H1 (cell line): ENCODE data around the gene NUB1. TPM values are rescaled to one million over a fixed set of nuclear protein-coding genes. Genes with fewer than 3 reads are reported as not detected.

Experiments
- CTCF ChIA-PET: fragments of 300-600 bp; sonication (Branson Sonifier 250); formaldehyde crosslinking; loops from one replicate; lab custom pipeline; 2021; ENCODE audit not compliant: partially characterized antibody; lab: Charles Lee
- POLR2A ChIA-PET: fragments of 300-600 bp; sonication (Branson Sonifier 250); formaldehyde crosslinking; loops from one replicate; lab custom pipeline; 2021; ENCODE audit warnings: inconsistent platforms; ENCODE audit not compliant: partially characterized antibody; lab: Charles Lee
- DNase-seq, 2 experiments: peaks; one replicate each; pipeline versions ENCODE4 v3.0.0 to v3.0.0-alpha.2; 2010 to 2022; ENCODE audit warnings: low spot score in 2 of 2, low read depth in 1 of 2, mixed read lengths in 1 of 2
- FAIRE-seq: peaks from 2 replicates; lab custom pipeline; 2011; peaks lifted over from hg19 to GRCh38; lab: Jason Lieb, UNC
- H2AFZ ChIP-seq: 2 replicates; pipeline ENCODE4 v1.8.1; 2012; ENCODE audit warnings: low read length, inconsistent platforms
- H2AK5ac ChIP-seq: 2 replicates; pipeline ENCODE4 v1.6.1; 2013; ENCODE audit warnings: low read depth, low read length
- H2BK120ac ChIP-seq: replicated peaks from 2 replicates; pipeline ENCODE3; 2013; ENCODE audit warnings: low read depth, low read length, inconsistent platforms
- H2BK12ac ChIP-seq: 2 replicates; pipeline ENCODE4 v1.6.1; 2013; ENCODE audit warnings: low read depth, low read length
- H2BK15ac ChIP-seq: 2 replicates; pipeline ENCODE4 v1.6.1; 2013; ENCODE audit warnings: low read length
- H2BK20ac ChIP-seq: 2 replicates; pipeline ENCODE4 v1.6.1; 2013; ENCODE audit warnings: low read length
- H2BK5ac ChIP-seq: 2 replicates; pipeline ENCODE4 v1.6.1; 2013; ENCODE audit warnings: low read depth, low read length
- H3K14ac ChIP-seq: 2 replicates; pipeline ENCODE4 v1.6.1; 2013; ENCODE audit warnings: inconsistent platforms; ENCODE audit not compliant: insufficient read length
- H3K18ac ChIP-seq: 2 replicates; pipeline ENCODE4 v1.6.1; 2013; ENCODE audit warnings: low read length; ENCODE audit errors: extremely low read depth
- H3K23ac ChIP-seq: 2 replicates; pipeline ENCODE4 v1.6.1; 2013; ENCODE audit warnings: inconsistent platforms; ENCODE audit not compliant: insufficient read length
- H3K23me2 ChIP-seq: 2 replicates; pipeline ENCODE4 v1.6.1; 2013; ENCODE audit warnings: low read depth, low read length
- H3K27ac ChIP-seq: 2 replicates; pipeline ENCODE4 v1.6.1; 2011; ENCODE audit warnings: low read depth, low read length, inconsistent platforms
- H3K27me3 ChIP-seq, 4 experiments: replicated peaks in 1 of 4; 1 replicate in 1 of 4; 2 replicates in 3 of 4; pipeline versions ENCODE4 v1.6.1 to v1.8.1; 2011 to 2013; ENCODE audit warnings: low read length in 3 of 4, mild to moderate bottlenecking in 3 of 4, inconsistent platforms in 2 of 4, mixed read lengths in 2 of 4, moderate library complexity in 1 of 4; ENCODE audit not compliant: control insufficient read depth in 3 of 4, insufficient read depth in 3 of 4; ENCODE audit errors: extremely low read depth in 1 of 4
- H3K36me3 ChIP-seq, 4 experiments: 2 replicates each; pipeline versions ENCODE4 v1.6.1 to v1.8.1; 2011 to 2013; ENCODE audit warnings: mild to moderate bottlenecking in 4 of 4, low read length in 3 of 4, moderate library complexity in 2 of 4, control low read depth in 1 of 4, inconsistent platforms in 1 of 4; ENCODE audit not compliant: insufficient read depth in 4 of 4, control insufficient read depth in 2 of 4
- H3K4ac ChIP-seq: replicated peaks from 2 replicates; pipeline ENCODE3; 2013; ENCODE audit warnings: low read length, low read depth, mixed read lengths, inconsistent platforms; ENCODE audit not compliant: insufficient read length
- H3K4me1 ChIP-seq, 4 experiments: replicated peaks in 1 of 4; 1 replicate in 1 of 4; 2 replicates in 3 of 4; pipeline versions ENCODE4 v1.6.1 to v1.8.1; 2011 to 2013; ENCODE audit warnings: low read length in 3 of 4, inconsistent platforms in 2 of 4, mixed read lengths in 1 of 4; ENCODE audit not compliant: insufficient read depth in 4 of 4, control insufficient read depth in 3 of 4
- H3K4me2 ChIP-seq, 2 experiments: 2 replicates each; pipeline versions ENCODE4 v1.6.1 to v1.8.1; 2011 to 2013; ENCODE audit warnings: low read depth in 2 of 2, low read length in 2 of 2, control low read depth in 1 of 2, inconsistent platforms in 1 of 2, mild to moderate bottlenecking in 1 of 2; ENCODE audit not compliant: insufficient read depth in 1 of 2
- H3K4me3 ChIP-seq, 4 experiments: fragments of 200-600, 300-600 bp in 1 of 4; sonication (generic), shearing (Covaris generic), sonication (Bioruptor Twin) in 1 of 4; 2 replicates each; pipeline versions ENCODE4 v1.5.1 to v1.8.1; 2011 to 2016; ENCODE audit warnings: low read length in 4 of 4, low read depth in 3 of 4, control low read depth in 2 of 4, inconsistent platforms in 2 of 4, mild to moderate bottlenecking in 2 of 4, mixed read lengths in 1 of 4, moderate library complexity in 1 of 4; ENCODE audit not compliant: insufficient read depth in 2 of 4; ENCODE audit errors: extremely low read depth in 1 of 4
- H3K56ac ChIP-seq: replicated peaks from 2 replicates; pipeline ENCODE3; 2013; ENCODE audit warnings: low read depth, mild to moderate bottlenecking, mixed read lengths, low read length, inconsistent platforms; ENCODE audit not compliant: insufficient read length
- H3K79me1 ChIP-seq: 2 replicates; pipeline ENCODE4 v1.6.1; 2013; ENCODE audit warnings: low read depth, low read length, control low read depth
- H3K79me2 ChIP-seq, 2 experiments: 2 replicates each; pipeline versions ENCODE4 v1.6.1 to v1.8.1; 2012 to 2013; ENCODE audit warnings: low read length in 2 of 2, mild to moderate bottlenecking in 2 of 2, inconsistent platforms in 1 of 2; ENCODE audit not compliant: insufficient read depth in 2 of 2, control insufficient read depth in 1 of 2
- H3K9ac ChIP-seq, 4 experiments: replicated peaks in 1 of 4; 1 replicate in 1 of 4; 2 replicates in 3 of 4; pipeline versions ENCODE4 v1.6.1 to v1.8.1; 2011 to 2013; ENCODE audit warnings: low read depth in 3 of 4, low read length in 3 of 4, control low read depth in 2 of 4, mild to moderate bottlenecking in 2 of 4, moderate library complexity in 2 of 4, inconsistent platforms in 1 of 4; ENCODE audit errors: extremely low read depth in 1 of 4
- H3K9me3 ChIP-seq, 2 experiments: 2 replicates each; pipeline versions ENCODE4 v1.6.1 to v1.8.1; 2012 to 2013; ENCODE audit warnings: mild to moderate bottlenecking in 2 of 2, moderate library complexity in 2 of 2, control low read depth in 1 of 2, inconsistent platforms in 1 of 2, low read depth in 1 of 2, low read length in 1 of 2, mixed read lengths in 1 of 2; ENCODE audit not compliant: insufficient read depth in 2 of 2
- H4K20me1 ChIP-seq, 2 experiments: replicated peaks in 1 of 2; 2 replicates each; pipeline versions ENCODE3 to v1.8.1; 2011 to 2013; ENCODE audit warnings: inconsistent platforms in 2 of 2, low read length in 2 of 2, mild to moderate bottlenecking in 1 of 2; ENCODE audit not compliant: insufficient read depth in 2 of 2, control insufficient read depth in 1 of 2
- H4K5ac ChIP-seq: 2 replicates; pipeline ENCODE4 v1.6.1; 2013; ENCODE audit warnings: low read length, low read depth, mixed read lengths, inconsistent platforms; ENCODE audit not compliant: insufficient read length
- H4K8ac ChIP-seq: 2 replicates; pipeline ENCODE4 v1.8.0; 2013; ENCODE audit warnings: mild to moderate bottlenecking, moderate library complexity, low read length, inconsistent platforms; ENCODE audit not compliant: insufficient read depth; ENCODE audit errors: extremely low read depth
- H4K91ac ChIP-seq: replicated peaks from 2 replicates; pipeline ENCODE3; 2013; ENCODE audit warnings: low read length, mixed read lengths, inconsistent platforms; ENCODE audit not compliant: insufficient read length
- FOSL1 ChIP-seq: IDR thresholded peaks from 2 replicates; pipeline ENCODE4 v1.6.1; 2011; ENCODE audit warnings: mild to moderate bottlenecking, low read depth, low read length, moderate library complexity; ENCODE audit not compliant: insufficient read depth
- GABPA ChIP-seq: IDR thresholded peaks from 2 replicates; pipeline ENCODE4 v1.6.1; 2011; ENCODE audit warnings: mild to moderate bottlenecking, low read length, moderate library complexity, borderline replicate concordance; ENCODE audit not compliant: insufficient read depth
- POU5F1 ChIP-seq: IDR thresholded peaks from 2 replicates; pipeline ENCODE4 v1.6.1; 2011; ENCODE audit warnings: low read depth, mild to moderate bottlenecking, low read length, moderate library complexity
- RBBP5 ChIP-seq: IDR thresholded peaks from 2 replicates; pipeline ENCODE4 v1.7.1; 2012; ENCODE audit warnings: low read depth, mild to moderate bottlenecking, inconsistent platforms, low read length, moderate library complexity, borderline replicate concordance
- SAP30 ChIP-seq: fragments of 300-600 bp; sonication (generic); IDR thresholded peaks from 2 replicates; pipeline ENCODE4 v1.7.1; 2012; ENCODE audit warnings: low read length, moderate library complexity, mild to moderate bottlenecking, inconsistent platforms; ENCODE audit not compliant: insufficient read depth, insufficient replicate concordance
- SIN3A ChIP-seq, 2 experiments: IDR thresholded peaks in 1 of 2; conservative IDR thresholded peaks in 1 of 2; 2 replicates each; pipeline ENCODE4 v1.6.1; 2011 to 2012; ENCODE audit warnings: low read length in 2 of 2, improper control_type of control experiment in 1 of 2, low read depth in 1 of 2, mild to moderate bottlenecking in 1 of 2
- TAF1 ChIP-seq: IDR thresholded peaks from 2 replicates; pipeline ENCODE4 v1.6.1; 2011; ENCODE audit warnings: mild to moderate bottlenecking, low read depth, low read length
- WGBS, 2 experiments: shearing (Covaris generic) in 1 of 2; methylation state at CpG; one replicate each; pipeline versions ENCODE4 v1.1.6 to v1.1.7; 2013 to 2015; ENCODE audit warnings: low lambda C conversion rate in 2 of 2, mixed read lengths in 2 of 2, inconsistent platforms in 1 of 2, low coverage in 1 of 2, missing lambda C conversion rate in 1 of 2; ENCODE audit not compliant: insufficient replicate concordance in 2 of 2, insufficient coverage in 1 of 2, insufficient read length in 1 of 2; ENCODE audit errors: extremely low coverage in 1 of 2, missing lambda C conversion rate in 1 of 2; 5-methylcytosine and 5-hydroxymethylcytosine counted together
- polyA plus RNA-seq, 7 experiments: library from polyadenylated mRNA; depleted of rRNA in 3 of 7; stranded (reverse) in 5 of 7; unstranded in 2 of 7; fragments of >200 nt in 5 of 7; fragments of 200-250 nt in 2 of 7; gene quantifications; 1 replicate in 5 of 7; 2 replicates in 1 of 7; 4 replicates in 1 of 7; pipeline versions ENCODE4 v1.2.1 to v1.2.3, GENCODE V29; 2011 to 2013; ENCODE audit warnings: missing spikeins in 2 of 7, mixed read lengths in 2 of 7
- total RNA-seq: library from RNA; stranded (reverse); fragmentation: NEBNext Ultra II Directional; extraction: Animal tissue kit (Norgen Biotek cat#: 25700); gene quantifications from 2 replicates; pipeline ENCODE4 v1.2.1, GENCODE V29; 2021

NUB1 gene
- total and polyA plus RNA-seq, 2 of the 8 experiments (the other 6 are each of a cell fraction or from before 2014, with no cell fraction given): 22.1 to 43.5 TPM

DNA sequence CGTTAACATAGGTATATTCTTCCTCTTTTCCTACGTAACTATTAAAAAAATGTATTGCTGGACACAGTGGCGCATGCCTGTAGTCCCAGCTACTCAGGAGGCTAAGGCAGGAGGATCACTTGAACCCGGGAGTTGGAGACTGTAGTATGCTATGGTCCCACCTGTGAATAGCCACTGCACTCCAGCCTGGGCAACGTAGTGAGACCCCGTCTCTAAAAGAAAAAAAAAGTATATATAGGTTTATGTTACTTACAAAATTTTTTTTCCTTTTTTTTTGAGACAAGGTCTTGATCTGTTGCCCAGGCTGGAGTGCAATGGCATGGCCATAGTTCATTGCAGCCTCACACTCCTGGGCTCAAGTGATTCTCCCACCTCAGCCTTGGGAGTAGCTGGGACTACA, 5.6 kb downstream of the NUB1 start:
- Histone ChIP-seq H3K9ac (no peak overlapping the region), H4K5ac (no peak overlapping the region), H3K23ac (no peak overlapping the region), H3K4me3 (no peak overlapping the region), H3K23me2 (no peaks in the 10 kb centered on the region), H3K79me1 (no peaks in the 10 kb centered on the region), H3K27me3 (no peaks in the 10 kb centered on the region), H3K27ac (no peak overlapping the region), H3K14ac (no peak overlapping the region), H3K4me1 (no peaks in the 10 kb centered on the region), H2BK5ac (no peak overlapping the region), H4K8ac (no peak overlapping the region), H3K4me2 (no peak overlapping the region), H2BK12ac (no peak overlapping the region), H4K20me1 (peaks cover 3 to 4% of the 10 kb centered on the region in 2 experiments), H2AK5ac (no peak overlapping the region), H2BK15ac (no peak overlapping the region), H3K9me3 (no peaks in the 10 kb centered on the region), H3K36me3 (peaks cover 0 to 31% (median 21%) of the 10 kb centered on the region in 4 experiments; a peak in 7 of 8 replicates), H2AFZ (no peak overlapping the region), H3K56ac (no peak overlapping the region), H3K18ac (no peak overlapping the region), H2BK20ac (no peak overlapping the region), H4K91ac (no peak overlapping the region), H2BK120ac (no peak overlapping the region), H3K4ac (no peak overlapping the region), H3K79me2 (peaks cover 0 to 12% of the 10 kb centered on the region in 2 experiments; a peak in 2 of 4 replicates)
- WGBS, 2 experiments: 95% methylated on average over 6 of the region's 6 CpGs; no CpG with 5 or more reads in 1 of the 2 experiments
- DNase-seq (no peak), FAIRE-seq (no peak)
- ChIA-PET POLR2A (no interaction called here), CTCF (interaction anchor here (1.0 to 1.8 kb wide), 3 partner anchors 27 to 36 kb away, joined by 3 to 4 read pairs (median 3); no protein-coding TSS in a partner anchor)
- no peak for TF ChIP-seq SIN3A (conservative IDR thresholded peaks at IDR 0.05 in 1 of 2, IDR thresholded peaks at IDR 0.05 in 1 of 2; ENCODE audit: low read depth in 1 of 2, low read length in 2 of 2)
- no peak for TF ChIP-seq FOSL1
- no peak for TF ChIP-seq RBBP5
- TF ChIP-seq GABPA: no peak
- TF ChIP-seq TAF1: no peak
- TF ChIP-seq SAP30: no peak
- TF ChIP-seq POU5F1: no peak
